Measurements from ENCODE around the gene PRKAR2B.
"Not testable (repeated sequence)": the region's sequence is repeated elsewhere in the genome, so short reads cannot be mapped to it uniquely, and the experiment has no call there.

The PRKAR2B gene

GRCh38 chr7:107036535-107036934 is 8.0 kb upstream of the PRKAR2B start:
- no peak overlapping the region for H3K4me3 ChIP-seq (ENCODE audit: low read depth, low read length)
- no peak for TF ChIP-seq CTCF (IDR thresholded peaks at IDR 0.05; ENCODE audit: low read depth, low read length)

- no peak for TF ChIP-seq CTCF (IDR thresholded peaks at IDR 0.05; ENCODE audit: low read depth, low read length)
- no peak overlapping the region for H3K4me3 ChIP-seq (ENCODE audit: low read depth, low read length)
Measured at GRCh38 chr7:107037717-107038603, 6.5 kb upstream of the PRKAR2B start.

GRCh38 chr7:107039199-107039900 is 5.2 kb upstream of the PRKAR2B start:
- H3K4me3 ChIP-seq (ENCODE audit: low read depth, low read length), result no peak overlapping the region
- no peak for TF ChIP-seq CTCF (IDR thresholded peaks at IDR 0.05; ENCODE audit: low read depth, low read length)

GRCh38 chr7:107041097-107041496 is 3.4 kb upstream of the PRKAR2B start:
- TF ChIP-seq CTCF (IDR thresholded peaks at IDR 0.05; ENCODE audit: low read depth, low read length), result no peak
- no peak overlapping the region for H3K4me3 ChIP-seq (ENCODE audit: low read depth, low read length)

GRCh38 chr7:107041764-107042163 is 2.7 kb upstream of the PRKAR2B start:
- H3K4me3 ChIP-seq (ENCODE audit: low read depth, low read length), result not testable (repeated sequence)

GRCh38 chr7:107042326-107042910 is 2.1 kb upstream of the PRKAR2B start:
- not testable (repeated sequence) for H3K4me3 ChIP-seq (ENCODE audit: low read depth, low read length)

- H3K4me3 ChIP-seq (ENCODE audit: low read depth, low read length), result no peak overlapping the region
- TF ChIP-seq CTCF (IDR thresholded peaks at IDR 0.05; ENCODE audit: low read depth, low read length), result no peak
Measured at GRCh38 chr7:107043491-107043890, 1.0 kb upstream of the PRKAR2B start.

- TF ChIP-seq CTCF (IDR thresholded peaks at IDR 0.05; ENCODE audit: low read depth, low read length), result no peak
Measured at GRCh38 chr7:107043921-107044346, 571 bp upstream of the PRKAR2B start.

More at GRCh38 chr7:107043921-107044346, 571 bp upstream of the PRKAR2B start:
- peak overlapping the region; percentile 61 for H3K4me3 ChIP-seq (ENCODE audit: low read depth, low read length)
